Hepatocyte (in vitro differentiated cells): ENCODE measurements around the gene CEACAM6.

Source experiments
- CTCF ChIP-seq: fragments of 200-600 bp; sonication (generic); IDR thresholded peaks from 2 replicates; pipeline ENCODE4 v1.5.1; 2016; ENCODE audit warnings: antibody characterized with exemption, mild to moderate bottlenecking; ENCODE audit not compliant: poor library complexity
- EZH2phosphoT487 ChIP-seq: fragments of 200-600 bp; sonication (generic); IDR thresholded peaks from one replicate; pipeline ENCODE4 v1.6.1; 2018; ENCODE audit warnings: antibody characterized with exemption, mild to moderate bottlenecking, low read depth, moderate library complexity; ENCODE audit not compliant: unreplicated experiment, severe bottlenecking

DNA sequence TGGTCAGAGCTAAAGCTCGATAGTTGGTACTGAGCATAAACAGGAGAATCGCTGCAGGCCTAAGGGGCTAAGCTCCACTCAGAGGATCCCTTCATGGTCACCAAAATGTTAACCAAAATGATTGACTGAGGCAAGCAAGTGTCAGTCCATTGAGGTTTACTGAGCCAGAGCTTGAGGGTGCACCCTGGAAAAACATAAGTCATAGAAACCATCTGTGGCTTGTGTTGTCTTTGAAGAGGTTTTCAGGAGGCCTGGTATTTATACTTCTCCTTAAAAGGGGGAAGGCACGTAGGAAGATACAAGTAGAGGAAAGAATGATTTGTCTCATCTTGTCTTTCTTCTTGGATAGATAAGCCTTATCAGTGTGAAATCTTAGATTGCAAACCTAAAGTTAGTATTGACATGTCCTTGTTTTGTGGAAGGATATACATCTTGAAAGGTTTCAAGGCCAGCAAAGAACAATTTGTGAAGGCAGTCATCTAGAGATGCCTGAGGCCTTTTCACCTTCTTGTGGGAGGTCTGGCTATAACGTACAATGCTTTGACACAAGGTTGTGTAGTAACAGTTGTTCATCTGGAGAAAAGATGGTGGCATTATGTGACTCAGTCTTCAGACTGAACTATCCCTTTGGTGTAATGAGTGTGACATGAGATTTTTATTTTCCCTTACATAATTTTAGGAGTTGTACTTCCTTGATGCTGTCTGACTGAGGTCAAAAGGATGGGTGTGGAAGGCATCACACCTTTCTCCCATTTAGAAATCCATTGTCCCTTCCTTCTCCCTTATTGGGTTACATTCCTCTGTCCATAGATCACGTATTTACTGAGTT, 14.7 kb upstream of the CEACAM6 start:
- TF ChIP-seq CTCF (no peak), EZH2phosphoT487 (no peak)
